Type B pancreatic cell (in vitro differentiated cells): Measurements from ENCODE around the gene MORN2. TPM values are rescaled to one million over a fixed set of nuclear protein-coding genes. Genes with fewer than 3 reads are reported as not detected.

Experiments
- DNase-seq: peaks from one replicate; pipeline ENCODE4 v3.0.0; 2021; ENCODE audit warnings: mixed read lengths; ENCODE audit not compliant: unreplicated experiment; ENCODE audit errors: extremely low spot score
- H3K27ac Mint-ChIP-seq: 2 replicates; pipeline ENCODE4 v1.8.0; 2021; ENCODE audit warnings: mild to moderate bottlenecking, mixed read lengths
- H3K27me3 Mint-ChIP-seq: 2 replicates; pipeline ENCODE4 v1.8.0; 2021; ENCODE audit warnings: mixed read lengths
- H3K36me3 Mint-ChIP-seq: 2 replicates; pipeline ENCODE4 v1.8.0; 2021; ENCODE audit warnings: mixed read lengths
- H3K4me1 Mint-ChIP-seq: one replicate; pipeline ENCODE4 v1.8.0; 2021; ENCODE audit warnings: mixed read lengths; ENCODE audit not compliant: unreplicated experiment
- H3K4me3 Mint-ChIP-seq: 2 replicates; pipeline ENCODE4 v1.8.0; 2021; ENCODE audit warnings: mild to moderate bottlenecking, mixed read lengths
- H3K9me3 Mint-ChIP-seq: 2 replicates; pipeline ENCODE4 v1.8.0; 2021; ENCODE audit warnings: mixed read lengths
- total RNA-seq: library from RNA; stranded (reverse); gene quantifications from 2 replicates; pipeline ENCODE4 v1.2.1, GENCODE V29; 2021; ENCODE audit warnings: low replicate concordance
- TF ChIP-seq, protein P1 (sequence below): fragments of 200-600 bp; sonication (generic); conservative IDR thresholded peaks from 2 replicates; pipeline ENCODE4 v1.5.0; 2021; ENCODE audit warnings: antibody characterized with exemption, mild to moderate bottlenecking

The MORN2 gene
- total RNA-seq, 1 donor from 2014 or later: 19.7 TPM

DNA sequence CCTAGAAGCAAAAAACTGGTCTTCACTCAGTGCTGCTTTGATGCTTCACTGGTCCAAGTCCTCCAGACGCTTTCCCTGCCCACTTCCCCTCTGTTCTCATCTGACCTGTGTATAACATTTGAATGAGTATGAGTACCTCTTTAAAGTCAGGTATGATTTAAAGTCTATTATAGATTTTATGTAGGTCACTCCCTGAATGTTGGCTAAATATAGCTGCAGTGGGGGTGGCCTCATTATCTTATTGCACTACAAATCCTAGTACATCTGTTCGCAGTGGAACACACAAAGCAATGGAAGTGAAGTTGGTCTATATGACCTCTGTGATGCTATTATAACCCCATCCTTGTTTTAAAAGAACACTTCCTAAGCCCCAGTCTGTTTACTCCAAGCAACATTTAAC lies 47.1 kb downstream of the MORN2 start:
- H3K27me3 Mint-ChIP-seq: peaks cover 6% of the 10 kb centered on the region
- H3K27ac Mint-ChIP-seq: no peak overlapping the region
- H3K4me1 Mint-ChIP-seq: no peaks in the 10 kb centered on the region
- TF ChIP-seq, protein P1, sequence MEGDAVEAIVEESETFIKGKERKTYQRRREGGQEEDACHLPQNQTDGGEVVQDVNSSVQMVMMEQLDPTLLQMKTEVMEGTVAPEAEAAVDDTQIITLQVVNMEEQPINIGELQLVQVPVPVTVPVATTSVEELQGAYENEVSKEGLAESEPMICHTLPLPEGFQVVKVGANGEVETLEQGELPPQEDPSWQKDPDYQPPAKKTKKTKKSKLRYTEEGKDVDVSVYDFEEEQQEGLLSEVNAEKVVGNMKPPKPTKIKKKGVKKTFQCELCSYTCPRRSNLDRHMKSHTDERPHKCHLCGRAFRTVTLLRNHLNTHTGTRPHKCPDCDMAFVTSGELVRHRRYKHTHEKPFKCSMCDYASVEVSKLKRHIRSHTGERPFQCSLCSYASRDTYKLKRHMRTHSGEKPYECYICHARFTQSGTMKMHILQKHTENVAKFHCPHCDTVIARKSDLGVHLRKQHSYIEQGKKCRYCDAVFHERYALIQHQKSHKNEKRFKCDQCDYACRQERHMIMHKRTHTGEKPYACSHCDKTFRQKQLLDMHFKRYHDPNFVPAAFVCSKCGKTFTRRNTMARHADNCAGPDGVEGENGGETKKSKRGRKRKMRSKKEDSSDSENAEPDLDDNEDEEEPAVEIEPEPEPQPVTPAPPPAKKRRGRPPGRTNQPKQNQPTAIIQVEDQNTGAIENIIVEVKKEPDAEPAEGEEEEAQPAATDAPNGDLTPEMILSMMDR: no peak
- no peak for DNase-seq
- H3K4me3 Mint-ChIP-seq: no peak overlapping the region
- H3K36me3 Mint-ChIP-seq: no peaks in the 10 kb centered on the region
- H3K9me3 Mint-ChIP-seq: no peaks in the 10 kb centered on the region

DNA sequence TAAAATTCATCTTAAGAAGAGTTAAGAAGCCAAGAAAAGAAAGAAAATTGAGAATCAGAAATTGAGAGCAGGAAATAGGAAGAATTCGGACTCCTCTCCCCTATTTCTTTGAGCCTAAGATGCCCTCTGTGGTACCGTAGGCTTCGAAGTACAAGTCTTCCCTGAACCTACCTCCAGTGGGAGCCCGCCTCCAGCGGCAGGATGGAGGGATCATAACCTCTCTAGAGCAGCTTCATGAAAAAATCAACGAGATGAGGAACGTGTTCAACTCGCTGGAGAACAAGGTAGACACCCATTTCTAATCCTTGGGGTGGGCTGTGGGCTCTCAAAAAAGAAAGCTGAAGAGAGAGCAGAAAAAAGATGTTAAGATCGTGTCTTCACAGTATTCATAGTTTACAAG lies 50.2 kb downstream of the MORN2 start:
- Mint-ChIP-seq H3K9me3 (no peaks in the 10 kb centered on the region), H3K27me3 (peaks cover 6% of the 10 kb centered on the region), H3K36me3 (no peaks in the 10 kb centered on the region), H3K4me3 (no peak overlapping the region), H3K27ac (no peak overlapping the region), H3K4me1 (no peaks in the 10 kb centered on the region)
- DNase-seq: no peak
- TF ChIP-seq, protein P1: peak; percentile 16

DNA sequence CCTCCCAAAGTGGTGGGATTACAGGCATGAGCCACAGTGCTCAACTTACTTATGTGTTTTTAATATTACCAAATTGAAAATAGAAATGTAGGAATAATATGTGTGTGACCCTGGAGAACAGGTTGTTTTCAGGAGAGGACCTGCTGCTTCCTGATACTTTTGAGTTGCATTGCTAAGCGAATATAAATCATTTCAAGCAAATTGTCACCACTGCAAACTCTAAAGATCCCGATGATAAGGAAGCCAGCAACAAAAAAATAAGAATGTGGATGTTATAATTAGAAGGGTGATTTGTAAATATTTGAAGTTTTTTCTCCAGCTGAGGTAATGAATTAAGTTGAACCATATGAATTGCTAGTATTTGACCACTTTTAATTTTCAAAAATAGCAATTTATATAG lies 54.8 kb downstream of the MORN2 start:
- Mint-ChIP-seq H3K27ac (no peak overlapping the region), H3K36me3 (no peaks in the 10 kb centered on the region), H3K9me3 (no peaks in the 10 kb centered on the region), H3K27me3 (peaks cover 6% of the 10 kb centered on the region), H3K4me1 (no peaks in the 10 kb centered on the region), H3K4me3 (no peak overlapping the region)
- TF ChIP-seq, protein P1: no peak
- DNase-seq: no peak

Other genes with a start within 250 kb of the MORN2 start
- 14.0 and 16.1 TPM in 2 replicates for gene GALM, start 209.9 kb upstream of the MORN2 start, total RNA-seq
- gene SRSF7, start 124.6 kb upstream of the MORN2 start, total RNA-seq: 176 and 248 TPM in 2 replicates
- 16.2 and 19.9 TPM in 2 replicates for gene GEMIN6, start 97.8 kb upstream of the MORN2 start, total RNA-seq
- gene DHX57, start within 50 bp of the MORN2 start, total RNA-seq: 22.2 and 28.1 TPM in 2 replicates
- 1.0 and 1.5 TPM in 2 replicates for gene ARHGEF33, start 13.9 kb downstream of the MORN2 start, total RNA-seq
- gene SOS1, start 245.1 kb downstream of the MORN2 start, total RNA-seq: 54.2 and 63.8 TPM in 2 replicates